Pulmonary artery endothelial cell (primary cell): ENCODE measurements around the gene SGPP2. TPM values are rescaled to one million over a fixed set of nuclear protein-coding genes. Genes with fewer than 3 reads are reported as not detected.
"Not testable (repeated sequence)": the region's sequence is repeated elsewhere in the genome, so short reads cannot be mapped to it uniquely, and the experiment has no call there.

Experiments used
- DNase-seq: peaks from one replicate; pipeline ENCODE4 v3.0.0-alpha.2; 2011; ENCODE audit warnings: low read depth, low spot score
- total RNA-seq: library from RNA; depleted of rRNA; stranded (reverse); fragments of >200 nt; gene quantifications from 2 replicates; pipeline ENCODE4 v1.2.3, GENCODE V29; 2014

Gene SGPP2
- total RNA-seq, 1 donor from 2014 or later: not detected

- DNase-seq: no peak
These were observed 148.4 kb downstream of the SGPP2 start for GRCh38 chr2:222572751-222573174.

- DNase-seq: no peak
These were observed 151.3 kb downstream of the SGPP2 start for GRCh38 chr2:222575618-222576017.

- no peak for DNase-seq
These were observed 152.1 kb downstream of the SGPP2 start for GRCh38 chr2:222576171-222577081.

- no peak for DNase-seq
These were observed 153.0 kb downstream of the SGPP2 start for GRCh38 chr2:222577341-222577740.

GRCh38 chr2:222582928-222583327, 158.6 kb downstream of the SGPP2 start:
- DNase-seq: no peak

GRCh38 chr2:222584589-222584988, 160.2 kb downstream of the SGPP2 start:
- not testable (repeated sequence) for DNase-seq

- DNase-seq: no peak
These were observed 167.3 kb downstream of the SGPP2 start for GRCh38 chr2:222591661-222592060.

- DNase-seq: no peak
These were observed 167.8 kb downstream of the SGPP2 start for GRCh38 chr2:222592176-222592575.

- DNase-seq: no peak
These were observed 170.3 kb downstream of the SGPP2 start for GRCh38 chr2:222594679-222595078.

GRCh38 chr2:222595581-222595980, 171.2 kb downstream of the SGPP2 start:
- DNase-seq: no peak

- DNase-seq: no peak
These were observed 174.3 kb downstream of the SGPP2 start for GRCh38 chr2:222598611-222599010.

GRCh38 chr2:222603501-222603900, 179.2 kb downstream of the SGPP2 start:
- no peak for DNase-seq

GRCh38 chr2:222604749-222605515, 180.6 kb downstream of the SGPP2 start:
- DNase-seq: no peak

GRCh38 chr2:222606306-222606705, 182.0 kb downstream of the SGPP2 start:
- DNase-seq: no peak

- DNase-seq: no peak
These were observed 183.7 kb downstream of the SGPP2 start for GRCh38 chr2:222608081-222608480.

GRCh38 chr2:222609381-222609780, 185.0 kb downstream of the SGPP2 start:
- DNase-seq: no peak

Other genes with a start within 250 kb of the SGPP2 start
- gene PAX3, start 125.5 kb upstream of the SGPP2 start, total RNA-seq: not detected in 2 replicates
- gene FARSB, start 231.5 kb downstream of the SGPP2 start, total RNA-seq: 20.3 and 20.8 TPM in 2 replicates
- gene MOGAT1, start 247.1 kb downstream of the SGPP2 start, total RNA-seq: not detected in 2 replicates